ENCODE measurements around the gene NDN. TPM values are rescaled to one million over a fixed set of nuclear protein-coding genes. Genes with fewer than 3 reads are reported as not detected.

NDN gene
- total RNA-seq, 1 donor from 2014 or later: 11.9 TPM

Other genes starting within 250 kb of the NDN start
- gene GOLGA6L2, start 240.1 kb downstream of the NDN start, total RNA-seq: not detected in 2 replicates
- gene MKRN3, start 121.6 kb downstream of the NDN start, total RNA-seq: 0.34 and 0.88 TPM in 2 replicates
- gene MAGEL2, start 39.4 kb downstream of the NDN start, total RNA-seq: under 0.01 TPM in 1 of 2 replicates, not detected in the other